ENCODE results near the gene XYLT1.
A peak's percentile ranks its signal among the peaks of the same experiment; 100 is the strongest.
"Not testable (repeated sequence)": the region's sequence is repeated elsewhere in the genome, so short reads cannot be mapped to it uniquely, and the experiment has no call there.

The XYLT1 gene

GRCh38 chr16:17431968-17432625 lies 38.7 kb downstream of the XYLT1 start:
- no peak for DNase-seq (ENCODE audit: low spot score)

- no peak for DNase-seq (ENCODE audit: low spot score)
Observed at GRCh38 chr16:17431012-17431411, 39.7 kb downstream of the XYLT1 start.

- no peak for DNase-seq (ENCODE audit: low spot score)
Observed at GRCh38 chr16:17426451-17426850, 44.3 kb downstream of the XYLT1 start.

- no peak for DNase-seq (ENCODE audit: low spot score)
Observed at GRCh38 chr16:17424771-17425170, 46.0 kb downstream of the XYLT1 start.

- DNase-seq (ENCODE audit: low spot score): no peak
Observed at GRCh38 chr16:17423221-17423620, 47.5 kb downstream of the XYLT1 start.

- DNase-seq (ENCODE audit: low spot score): no peak
Observed at GRCh38 chr16:17420816-17421215, 49.9 kb downstream of the XYLT1 start.

GRCh38 chr16:17419266-17419665 lies 51.5 kb downstream of the XYLT1 start:
- DNase-seq (ENCODE audit: low spot score): no peak

GRCh38 chr16:17417740-17418139 lies 53.0 kb downstream of the XYLT1 start:
- DNase-seq (ENCODE audit: low spot score): no peak

- peak; percentile 21 for DNase-seq (ENCODE audit: low spot score)
Observed at GRCh38 chr16:17416461-17417311, 54.1 kb downstream of the XYLT1 start.

- DNase-seq (ENCODE audit: low spot score): no peak
Observed at GRCh38 chr16:17414916-17415315, 55.8 kb downstream of the XYLT1 start.

- DNase-seq (ENCODE audit: low spot score): no peak
Observed at GRCh38 chr16:17414421-17414820, 56.3 kb downstream of the XYLT1 start.

GRCh38 chr16:17413508-17413907 lies 57.3 kb downstream of the XYLT1 start:
- no peak for DNase-seq (ENCODE audit: low spot score)

GRCh38 chr16:17412791-17413190 lies 58.0 kb downstream of the XYLT1 start:
- DNase-seq (ENCODE audit: low spot score): no peak

- no peak for DNase-seq (ENCODE audit: low spot score)
Observed at GRCh38 chr16:17412221-17412620, 58.5 kb downstream of the XYLT1 start.

GRCh38 chr16:17411263-17411662 lies 59.5 kb downstream of the XYLT1 start:
- DNase-seq (ENCODE audit: low spot score): no peak

GRCh38 chr16:17410316-17410715 lies 60.4 kb downstream of the XYLT1 start:
- DNase-seq (ENCODE audit: low spot score): not testable (repeated sequence)

- DNase-seq (ENCODE audit: low spot score): no peak
Observed at GRCh38 chr16:17409894-17410293, 60.9 kb downstream of the XYLT1 start.

- no peak for DNase-seq (ENCODE audit: low spot score)
Observed at GRCh38 chr16:17408955-17409441, 61.8 kb downstream of the XYLT1 start.

GRCh38 chr16:17408296-17408695 lies 62.5 kb downstream of the XYLT1 start:
- no peak for DNase-seq (ENCODE audit: low spot score)

- no peak for DNase-seq (ENCODE audit: low spot score)
Observed at GRCh38 chr16:17407321-17407720, 63.4 kb downstream of the XYLT1 start.

GRCh38 chr16:17404941-17405689 lies 65.6 kb downstream of the XYLT1 start:
- DNase-seq (ENCODE audit: low spot score): no peak

GRCh38 chr16:17403859-17404545 lies 66.8 kb downstream of the XYLT1 start:
- no peak for DNase-seq (ENCODE audit: low spot score)

Measured in kidney capillary endothelial cell (primary cell).